SK-N-SH (cell line): Measurements from ENCODE around the gene RNASEH2B. TPM values are rescaled to one million over a fixed set of nuclear protein-coding genes. Genes with fewer than 3 reads are reported as not detected.

Source experiments
- CTCF ChIA-PET: fragments of 300-600, 350-600 bp; formaldehyde crosslinking; extraction: SDS; loops from one replicate; lab custom pipeline; 2021; lab: Yijun Ruan, JAX
- POLR2A ChIA-PET: fragments of 350-600 bp; sonication (Branson Sonifier 250); formaldehyde crosslinking; extraction: SDS; loops from one replicate; lab custom pipeline; 2020; ENCODE audit warnings: antibody characterized with exemption, inconsistent platforms; lab: Yijun Ruan, JAX
- DNase-seq: peaks from one replicate; pipeline ENCODE4 v3.0.0; 2012
- H2AFZ ChIP-seq: fragments of 200-600 bp; sonication (generic); 2 replicates; pipeline ENCODE4 v1.8.1; 2016; ENCODE audit warnings: antibody characterized with exemption, mild to moderate bottlenecking, low read depth
- H3F3A ChIP-seq: fragments of 200-600 bp; sonication (generic); replicated peaks from 2 replicates; pipeline ENCODE3; 2016; ENCODE audit warnings: antibody characterized with exemption, mild to moderate bottlenecking; ENCODE audit not compliant: insufficient read depth
- H3K27ac ChIP-seq, 2 experiments: fragments of 200-500 bp in 1 of 2; fragments of 200-600 bp in 1 of 2; sonication (Bioruptor generic) in 1 of 2; sonication (generic), shearing (Covaris generic) in 1 of 2; 2 replicates each; pipeline versions ENCODE4 v1.5.1 to v1.6.1; 2014 to 2016; ENCODE audit warnings: low read depth in 2 of 2, inconsistent platforms in 1 of 2, low read length in 1 of 2, mild to moderate bottlenecking in 1 of 2, mixed read lengths in 1 of 2
- H3K27me3 ChIP-seq: fragments of 200-600 bp; sonication (generic), shearing (Covaris generic); 2 replicates; pipeline ENCODE4 v1.6.1; 2016; ENCODE audit warnings: mixed run types; ENCODE audit not compliant: insufficient read depth
- H3K36me3 ChIP-seq, 2 experiments: fragments of 200-500 bp in 1 of 2; fragments of 200-600 bp in 1 of 2; sonication (Bioruptor generic) in 1 of 2; sonication (generic) in 1 of 2; replicated peaks in 1 of 2; 2 replicates each; pipeline versions ENCODE3 to v1.5.1; 2014 to 2016; ENCODE audit warnings: low read length in 1 of 2, mild to moderate bottlenecking in 1 of 2; ENCODE audit not compliant: insufficient read depth in 2 of 2, control insufficient read depth in 1 of 2
- H3K4me1 ChIP-seq, 2 experiments: fragments of 200-500 bp in 1 of 2; fragments of 200-600 bp in 1 of 2; sonication (Bioruptor generic) in 1 of 2; sonication (generic), shearing (Covaris generic) in 1 of 2; 2 replicates each; pipeline versions ENCODE4 v1.5.1 to v1.6.1; 2014 to 2016; ENCODE audit warnings: low read depth in 1 of 2, low read length in 1 of 2, mixed run types in 1 of 2; ENCODE audit not compliant: insufficient read depth in 2 of 2, control insufficient read depth in 1 of 2
- H3K4me2 ChIP-seq: fragments of 200-600 bp; sonication (generic), shearing (Covaris generic); 2 replicates; pipeline ENCODE4 v1.6.1; 2017; ENCODE audit warnings: mixed run types
- H3K4me3 ChIP-seq, 2 experiments: fragments of 200-500 bp in 1 of 2; fragments of 200-600 bp in 1 of 2; sonication (Bioruptor generic) in 1 of 2; sonication (generic), shearing (Covaris generic) in 1 of 2; 2 replicates each; pipeline versions ENCODE4 v1.5.1 to v1.8.1; 2014 to 2016; ENCODE audit warnings: low read depth in 2 of 2, inconsistent platforms in 1 of 2, low read length in 1 of 2, mild to moderate bottlenecking in 1 of 2, mixed read lengths in 1 of 2, moderate library complexity in 1 of 2
- H3K79me2 ChIP-seq: fragments of 200-600 bp; sonication (generic); 2 replicates; pipeline ENCODE4 v1.8.1; 2017; ENCODE audit warnings: mild to moderate bottlenecking; ENCODE audit not compliant: insufficient read depth
- H3K9ac ChIP-seq: fragments of 200-600 bp; sonication (generic); 2 replicates; pipeline ENCODE4 v1.6.1; 2017; ENCODE audit warnings: mixed run types
- H3K9me2 ChIP-seq: fragments of 200-600 bp; sonication (generic); 2 replicates; pipeline ENCODE4 v1.6.1; 2017; ENCODE audit warnings: mixed run types
- H3K9me3 ChIP-seq: fragments of 200-600 bp; sonication (generic); 2 replicates; pipeline ENCODE4 v1.6.1; 2017; ENCODE audit warnings: mixed run types, mild to moderate bottlenecking, moderate library complexity
- H4K20me1 ChIP-seq: fragments of 200-600 bp; sonication (generic); 2 replicates; pipeline ENCODE4 v1.6.1; 2017; ENCODE audit warnings: mild to moderate bottlenecking, mixed run types; ENCODE audit not compliant: insufficient read depth
- CTCF ChIP-seq: fragments of 200-600 bp; sonication (generic); IDR thresholded peaks from 2 replicates; pipeline ENCODE4 v1.6.1; 2017; ENCODE audit warnings: antibody characterized with exemption, mild to moderate bottlenecking, moderate library complexity
- ELF1 ChIP-seq: IDR thresholded peaks from 2 replicates; pipeline ENCODE4 v1.4.0; 2012
- EZH2phosphoT487 ChIP-seq: fragments of 200-600 bp; sonication (generic); IDR thresholded peaks from 2 replicates; pipeline ENCODE4 v1.6.1; 2017; ENCODE audit warnings: low read depth, mixed run types, mild to moderate bottlenecking, antibody characterized with exemption, moderate library complexity, borderline replicate concordance
- FOXJ3 ChIP-seq: sonication (generic); formaldehyde crosslinking; IDR thresholded peaks from 2 replicates; pipeline ENCODE4 v1.5.1; 2020; ENCODE audit warnings: mild to moderate bottlenecking, missing genetic modification reagents
- JUND ChIP-seq: IDR thresholded peaks from 2 replicates; pipeline ENCODE4 v1.4.0; 2012
- NFIC ChIP-seq: IDR thresholded peaks from 2 replicates; pipeline ENCODE4 v1.4.0; 2012; ENCODE audit warnings: borderline replicate concordance
- NRF1 ChIP-seq: IDR thresholded peaks from 2 replicates; pipeline ENCODE4 v1.6.1; 2012; ENCODE audit warnings: low read depth, mild to moderate bottlenecking, low read length
- POLR2AphosphoS5 ChIP-seq: IDR thresholded peaks from 2 replicates; pipeline ENCODE4 v1.6.1; 2012; ENCODE audit warnings: low read depth, low read length
- REST ChIP-seq: IDR thresholded peaks from 2 replicates; pipeline ENCODE4 v1.6.1; 2012; ENCODE audit warnings: mild to moderate bottlenecking, low read depth, low read length, moderate library complexity
- USF2 ChIP-seq: fragments of 150-350 bp; IDR thresholded peaks from 2 replicates; pipeline ENCODE4 v1.6.1; 2017; ENCODE audit warnings: antibody characterized with exemption, low read length, low read depth, borderline replicate concordance
- WGBS: methylation state at CpG from one replicate; pipeline ENCODE4 v1.1.6; 2017; ENCODE audit warnings: low lambda C conversion rate; 5-methylcytosine and 5-hydroxymethylcytosine counted together
- polyA plus RNA-seq, 3 experiments: library from polyadenylated mRNA; depleted of rRNA; stranded (reverse); fragments of >200 nt; gene quantifications; 2 replicates each; pipeline ENCODE4 v1.2.3, GENCODE V29; 2012

The RNASEH2B gene
- polyA plus RNA-seq, 1 of the 3 experiments (the other 2 are of a cell fraction): 13.0 TPM

DNA sequence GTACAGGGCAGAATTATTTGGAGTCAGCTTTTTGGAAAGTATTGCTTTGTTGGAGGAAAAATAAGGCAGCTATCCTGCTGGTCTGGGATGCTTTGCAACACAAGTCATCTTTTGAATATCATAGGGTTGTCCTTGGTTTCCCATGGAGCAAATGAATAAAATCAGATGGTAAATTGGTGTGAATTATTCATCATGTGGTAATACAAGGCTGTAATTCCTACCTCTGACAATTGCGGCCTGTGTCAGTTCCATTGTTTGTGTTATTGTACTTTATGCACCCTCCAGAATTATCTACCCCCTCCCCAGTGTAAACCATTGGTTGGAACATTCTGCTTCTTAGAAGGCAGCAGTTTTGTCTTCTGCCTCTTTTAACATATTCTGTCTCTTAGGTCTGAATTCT is 46.2 kb downstream of the RNASEH2B start (continued):
- no peak for TF ChIP-seq EZH2phosphoT487

DNA sequence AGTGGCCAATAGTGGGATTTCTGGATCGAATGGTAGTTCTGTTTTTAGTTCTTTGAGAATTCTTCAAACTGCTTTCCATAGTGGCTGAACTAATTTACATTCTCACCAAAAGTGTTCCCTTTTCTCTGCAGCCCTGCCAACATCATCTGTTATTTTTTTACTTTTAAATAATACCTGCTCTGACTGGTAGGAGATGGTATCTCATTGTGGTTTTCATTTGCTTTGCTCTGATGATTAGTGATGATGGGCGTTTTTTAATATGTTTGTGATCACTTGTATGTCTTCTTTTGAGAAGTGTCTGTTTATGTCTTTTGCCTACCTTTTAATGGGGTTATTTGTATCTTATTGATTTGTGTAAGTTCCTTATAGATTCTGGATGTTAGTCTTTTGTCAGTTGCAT is 48.0 kb downstream of the RNASEH2B start:
- no peak for DNase-seq
- POLR2A ChIA-PET: no interaction called here
- Histone ChIP-seq H3K9ac (no peak overlapping the region), H3K27me3 (no peaks in the 10 kb centered on the region), H3K4me3 (no peak overlapping the region), H3K27ac (no peak overlapping the region), H3K9me3 (no peaks in the 10 kb centered on the region), H3K9me2 (0 out of 2 replicates have a peak, but pooled peaks cover 3% of the 10 kb centered on the region), H2AFZ (no peak overlapping the region), H3K4me1 (no peaks in the 10 kb centered on the region), H3F3A (no peaks in the 10 kb centered on the region), H3K36me3 (peaks cover 14 to 29% of the 10 kb centered on the region in 2 experiments), H3K79me2 (no peaks in the 10 kb centered on the region), H3K4me2 (no peak overlapping the region), H4K20me1 (no peaks in the 10 kb centered on the region)
- CTCF ChIA-PET: interaction anchor here (0.6 kb wide), 1 partner anchor 15 kb away, joined by 3 read pairs; no protein-coding TSS in a partner anchor
- 77% methylated on average over 2 of the region's 2 CpGs for WGBS
- TF ChIP-seq CTCF (no peak), ELF1 (no peak), EZH2phosphoT487 (no peak), NRF1 (no peak), NFIC (no peak), REST (no peak), JUND (no peak), POLR2AphosphoS5 (no peak), USF2 (no peak), FOXJ3 (CRISPR knock-in tag) (no peak)
